GM13976 (cell line): ENCODE measurements around the gene PDE6D.

Experiments used
- DNase-seq: peaks from one replicate; pipeline ENCODE4 v3.0.0; 2012; ENCODE audit warnings: low spot score
- CTCF ChIP-seq: IDR thresholded peaks from 2 replicates; pipeline ENCODE4 v1.5.1; 2012; ENCODE audit warnings: borderline replicate concordance, mild to moderate bottlenecking; ENCODE audit not compliant: insufficient read depth; ENCODE audit errors: extremely low read depth, missing control alignments, control extremely low read depth
- in situ Hi-C: fragments of 300-500 bp; cut with MboI; formaldehyde crosslinking; loops from one replicate; pipeline ENCODE4 v1.12.0; 2022; ENCODE audit warnings: low sequenced_read_pairs, mixed read lengths, inconsistent platforms; ENCODE audit not compliant: unreplicated experiment

The PDE6D gene

GRCh38 chr2:231786917-231787292, 5.8 kb upstream of the PDE6D start:
- DNase-seq = no peak
- in situ Hi-C loops = no loop called here
- no peak for TF ChIP-seq CTCF

GRCh38 chr2:231786177-231786916, 5.3 kb upstream of the PDE6D start, which contains the start of gene COPS7B:
TSS of gene COPS7B (plus strand) at chr2:231786445. CDS start at chr2:231788571, 2,126 bp downstream.
- in situ Hi-C loops = no loop called here
- peak; percentile 59 for TF ChIP-seq CTCF
- peak; percentile 90 for DNase-seq

- DNase-seq = no peak
- in situ Hi-C loops = no loop called here
- TF ChIP-seq CTCF = no peak
These were observed 4.7 kb upstream of the PDE6D start for GRCh38 chr2:231785822-231786176.

GRCh38 chr2:231785413-231785812, 4.3 kb upstream of the PDE6D start:
- in situ Hi-C loops = no loop called here
- no peak for DNase-seq
- TF ChIP-seq CTCF = no peak

- TF ChIP-seq CTCF = no peak
- DNase-seq = peak; percentile 32
- in situ Hi-C loops = no loop called here
These were observed 980 bp upstream of the PDE6D start for GRCh38 chr2:231781798-231782726.

- in situ Hi-C loops = no loop called here
- no peak for DNase-seq
- TF ChIP-seq CTCF = no peak
These were observed 766 bp downstream of the PDE6D start for GRCh38 chr2:231780123-231780908.
